Suppressor macrophage (primary cell): Measurements from ENCODE around the gene CA12.
A peak's percentile ranks its signal among the peaks of the same experiment; 100 is the strongest.
"Not testable (repeated sequence)": the region's sequence is repeated elsewhere in the genome, so short reads cannot be mapped to it uniquely, and the experiment has no call there.

Source experiments
- DNase-seq, 4 experiments: peaks; one replicate each; pipeline ENCODE4 v3.0.0-alpha.2; 2020 to 2022
- total RNA-seq, 17 experiments: gene quantifications; one replicate each; lab custom pipeline; 2026; ENCODE audit warnings: mixed read lengths in 6 of 17, inconsistent platforms in 3 of 17; lab: John Stamatoyannopoulos, UW

The CA12 gene
- 0 to 4.3 (median 0.14) reads per million in 17 experiments for total RNA-seq

DNA sequence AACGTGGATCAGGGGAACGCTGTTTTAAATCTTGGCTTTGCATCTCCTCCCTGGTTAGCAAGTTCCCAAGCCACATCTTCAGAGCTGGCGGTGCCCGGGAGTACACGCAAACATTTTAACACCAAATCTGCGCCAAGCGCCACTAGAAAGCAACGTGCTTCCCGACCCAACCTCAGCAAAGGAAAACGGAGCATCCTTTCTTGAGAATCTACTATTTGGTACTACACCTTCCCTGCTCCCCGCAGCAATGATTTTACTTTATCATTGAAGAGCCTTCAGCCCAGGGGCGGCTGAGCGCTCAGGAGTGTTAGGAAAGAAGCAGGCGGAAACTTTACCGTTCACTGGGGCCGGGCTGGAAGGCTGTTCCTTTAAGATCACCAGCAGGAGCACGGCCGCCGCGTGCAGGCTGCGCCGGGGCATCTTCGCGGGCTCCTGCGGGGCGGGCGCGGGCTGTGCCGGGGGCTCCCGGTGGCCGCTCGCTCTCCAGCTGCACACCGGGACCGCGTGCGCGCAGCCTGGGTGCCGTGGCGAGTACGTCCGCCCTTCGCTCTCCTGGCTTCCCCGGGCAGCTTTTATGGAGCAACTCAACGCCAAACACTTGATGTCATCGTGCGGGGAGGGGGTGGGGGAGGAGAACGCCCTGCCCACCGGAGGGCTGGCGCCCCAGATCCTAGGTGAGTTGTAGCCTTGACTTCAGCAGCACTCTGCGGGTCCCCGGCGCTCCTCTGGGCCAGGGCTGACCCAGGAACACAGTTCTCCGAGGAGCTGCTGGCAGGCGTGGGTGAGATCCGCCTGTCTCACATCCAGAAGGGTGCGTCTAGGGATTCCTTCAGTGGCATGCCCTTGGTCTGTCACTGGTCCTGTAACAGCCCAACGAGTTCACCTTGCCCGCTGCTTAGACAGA lies at the start of gene CA12:
CA12 (minus strand) TSS at position 546 of the 904 bp plus-strand sequence; CDS start at position 420, 126 bp downstream.
- DNase-seq = peak in 3 of 4 experiments; percentile 34 to 59 (median 52)

DNA sequence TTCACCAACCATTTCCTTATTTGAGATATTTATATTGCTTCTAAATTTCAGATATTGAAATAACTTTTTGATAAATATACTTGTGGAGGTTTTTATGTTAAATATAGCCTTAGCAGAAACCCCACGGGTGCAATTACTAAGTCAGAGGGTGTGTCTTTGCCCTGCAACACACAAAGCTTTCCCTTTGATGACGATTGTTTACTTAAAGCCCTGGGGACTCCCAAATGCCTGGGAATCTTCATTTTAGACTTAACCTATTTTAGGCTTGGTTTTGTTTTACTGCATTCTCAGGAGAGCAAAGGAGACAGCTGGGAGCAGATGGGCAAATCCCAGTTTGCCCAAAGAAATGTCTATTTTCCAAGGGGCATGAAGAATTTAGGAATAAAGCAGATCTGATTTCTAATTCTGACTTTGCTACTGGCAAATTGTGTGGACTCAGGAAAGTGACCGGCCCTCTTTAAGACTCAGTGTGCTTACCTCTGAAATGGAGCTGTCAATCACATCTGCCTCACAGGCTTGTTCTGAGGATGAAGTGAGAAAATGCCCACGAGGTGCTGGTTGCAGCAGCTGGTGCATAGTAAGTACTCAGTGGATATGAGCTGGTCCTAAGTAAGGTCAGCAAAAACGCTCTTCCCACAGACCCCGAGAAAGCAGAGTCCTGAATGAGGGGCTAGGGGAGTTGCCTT lies 49.3 kb upstream of the CA12 start:
- no peak for DNase-seq

- DNase-seq = no peak
Measured at GRCh38 chr15:63426552-63426951, 44.9 kb upstream of the CA12 start.

DNA sequence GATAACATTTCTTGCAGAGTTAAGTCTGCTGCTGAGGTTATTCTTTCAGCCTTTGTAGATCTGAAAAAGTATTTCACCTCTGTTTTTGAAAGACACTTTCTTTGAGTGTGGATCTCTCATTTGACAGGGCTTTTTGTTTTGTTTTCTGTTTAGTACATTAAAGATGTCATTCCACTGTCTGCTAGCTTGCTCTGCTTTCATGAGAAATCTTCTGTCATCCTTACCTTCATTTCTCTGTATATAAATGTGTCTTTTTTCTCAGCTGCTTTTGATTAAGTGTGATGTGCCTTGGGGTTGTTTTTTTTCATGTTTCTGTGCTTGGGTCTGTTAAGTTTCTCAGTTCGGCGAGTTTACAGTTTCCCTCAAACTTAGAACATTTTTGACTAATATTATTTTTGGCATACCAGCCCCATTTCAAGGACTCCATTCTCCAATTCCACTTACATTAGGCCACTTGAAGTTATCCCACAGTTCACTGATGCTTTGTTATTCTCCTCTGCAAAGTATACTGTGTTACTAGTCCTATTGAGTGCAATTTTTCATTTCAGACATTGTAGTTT lies 43.9 kb upstream of the CA12 start:
- DNase-seq = no peak

DNA sequence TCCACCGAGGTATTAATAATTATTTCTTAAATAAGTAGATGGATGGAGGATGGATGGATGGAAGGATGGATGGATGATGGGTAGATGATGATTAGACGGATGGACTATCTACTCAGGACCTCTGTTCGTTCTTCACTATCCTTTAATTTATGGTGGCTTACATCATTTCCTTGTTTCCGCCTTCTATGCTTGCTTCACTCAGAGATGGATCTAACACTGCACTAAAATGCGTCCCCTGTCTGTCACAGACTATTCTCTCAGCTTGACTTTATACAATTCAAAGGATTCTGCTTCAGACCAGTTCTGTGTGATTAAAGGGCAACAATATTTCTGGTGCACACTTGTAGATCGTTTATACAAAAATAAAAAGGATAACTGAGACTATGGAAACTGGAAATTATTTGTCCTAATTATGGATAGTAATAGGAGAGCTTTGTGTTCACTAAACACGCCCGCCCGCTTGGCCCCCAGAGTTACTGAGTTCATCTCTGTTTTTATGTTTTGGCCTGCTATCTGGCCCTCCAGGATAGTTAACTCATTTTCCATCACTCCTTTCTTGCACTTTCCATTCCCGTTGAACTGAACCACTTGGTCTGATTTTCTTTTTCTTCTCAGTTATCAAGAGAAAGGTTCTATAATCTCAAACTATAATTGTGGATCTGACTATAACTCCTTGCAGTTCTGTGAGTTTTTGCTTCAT lies 41.4 kb upstream of the CA12 start:
- DNase-seq = no peak

- no peak for DNase-seq
Measured at GRCh38 chr15:63421433-63421832, 39.8 kb upstream of the CA12 start.

DNA sequence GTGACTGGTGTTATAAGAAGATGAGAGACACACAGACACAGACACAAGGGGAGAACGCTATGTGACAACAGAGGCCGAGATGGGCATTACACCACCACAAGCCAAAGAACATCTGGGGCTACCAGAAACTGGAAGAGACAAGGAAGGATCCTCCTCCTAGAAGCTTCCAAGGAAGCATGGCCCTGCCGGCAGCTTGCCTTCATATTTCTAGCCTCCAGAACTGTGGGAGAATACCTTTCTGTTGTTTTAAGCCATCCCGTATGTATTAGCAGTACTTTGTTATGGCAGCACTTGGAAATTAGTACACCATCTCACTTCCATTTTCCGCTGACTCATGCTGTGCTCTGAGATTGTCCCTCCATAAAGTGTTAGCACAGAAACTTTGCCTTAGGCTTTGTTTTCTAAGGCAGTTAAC lies 38.7 kb upstream of the CA12 start:
- DNase-seq = no peak

DNA sequence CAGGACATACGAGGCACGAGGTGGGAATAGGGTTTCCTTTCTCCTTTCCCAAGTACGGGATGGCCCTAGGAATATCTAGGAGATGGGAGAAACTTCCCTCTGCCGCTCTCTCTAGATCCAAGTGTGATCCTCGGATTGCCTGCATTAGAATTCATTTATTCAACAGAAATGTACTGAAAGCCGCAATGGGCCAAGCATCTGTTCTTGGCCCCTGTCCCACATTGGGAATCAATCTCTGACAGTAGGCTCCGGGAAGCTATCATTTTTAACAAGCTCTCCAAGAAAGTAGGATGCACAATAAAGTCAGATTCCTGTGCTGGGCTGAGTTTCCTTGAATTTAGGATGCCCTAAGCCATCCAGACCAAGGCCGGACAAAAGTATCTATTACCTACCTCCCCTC lies 37.2 kb upstream of the CA12 start:
- DNase-seq = no peak

- DNase-seq = no peak
Measured at GRCh38 chr15:63417721-63418120, 36.1 kb upstream of the CA12 start.

DNA sequence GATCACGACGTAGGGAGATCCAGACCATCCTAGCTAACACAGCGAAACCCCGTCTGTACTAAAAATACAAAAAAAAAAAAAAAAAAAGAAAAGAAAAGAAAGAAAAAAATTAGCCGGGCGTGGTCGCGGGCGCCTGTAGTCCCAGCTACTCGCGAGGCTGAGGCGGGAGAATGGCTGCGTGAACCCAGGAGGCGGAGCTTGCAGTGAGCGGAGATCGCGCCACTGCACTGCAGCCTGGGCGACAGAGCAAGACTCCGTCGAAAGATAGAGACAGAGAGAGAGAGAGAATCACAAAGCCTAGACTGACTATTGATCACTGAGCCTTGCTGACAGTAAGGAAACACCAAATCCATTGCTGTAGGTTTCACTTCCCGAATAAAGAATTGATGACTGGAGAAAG lies 35.6 kb upstream of the CA12 start:
- not testable (repeated sequence) for DNase-seq

DNA sequence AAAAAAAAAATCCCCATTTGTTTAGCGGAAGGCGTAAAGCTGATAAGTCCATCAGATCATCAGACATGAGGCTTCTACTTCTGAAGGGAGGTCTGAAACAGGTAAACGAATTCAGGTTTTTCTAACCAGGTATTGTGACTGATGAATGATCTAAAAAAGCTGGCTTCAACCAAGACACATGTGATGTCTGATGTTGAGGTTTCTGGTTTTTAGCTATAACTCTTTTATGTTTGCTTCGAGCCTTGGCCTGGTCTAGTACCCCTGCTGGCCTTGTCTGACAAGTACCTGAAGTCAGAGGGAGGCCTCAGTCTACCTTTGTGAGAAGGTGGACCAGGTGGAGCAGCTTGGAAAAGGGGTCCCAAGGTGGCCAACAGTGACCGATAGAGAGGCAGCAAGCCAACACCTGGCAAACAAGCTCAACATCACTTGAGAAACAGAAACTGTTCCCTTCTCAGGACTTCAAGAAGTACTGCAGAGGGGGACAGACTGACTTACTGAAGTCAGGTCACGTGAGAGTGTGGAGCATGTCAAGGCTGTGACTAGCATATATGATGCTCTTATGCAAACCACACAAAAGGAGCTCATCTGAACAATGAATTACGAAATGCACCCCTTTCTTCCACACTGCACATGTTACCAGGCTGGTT lies 33.0 kb upstream of the CA12 start:
- no peak for DNase-seq

- no peak for DNase-seq
Measured at GRCh38 chr15:63412551-63412950, 30.9 kb upstream of the CA12 start.

DNA sequence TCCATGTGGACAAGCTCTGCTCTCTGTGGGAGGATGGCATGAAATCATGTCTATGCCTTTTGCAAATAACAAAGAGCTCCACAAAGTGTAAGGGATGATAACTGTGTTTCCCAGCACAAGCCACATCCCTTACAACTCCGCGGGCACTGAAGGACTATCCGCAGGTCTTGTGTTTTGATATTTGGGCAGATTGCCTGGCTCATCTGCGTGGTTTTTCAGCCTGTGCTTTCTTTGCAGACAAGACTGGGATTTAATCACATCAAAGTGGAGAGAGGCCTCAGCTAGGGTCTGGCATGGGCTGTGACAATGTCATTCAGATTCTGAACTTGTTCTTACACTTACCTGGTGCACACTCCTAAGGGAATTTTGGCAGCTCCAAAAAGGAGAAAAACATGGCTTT lies 30.2 kb upstream of the CA12 start:
- no peak for DNase-seq

- no peak for DNase-seq
Measured at GRCh38 chr15:63409179-63409578, 27.5 kb upstream of the CA12 start.

GRCh38 chr15:63408524-63408923 lies 26.9 kb upstream of the CA12 start:
- DNase-seq = no peak

- DNase-seq = no peak
Measured at GRCh38 chr15:63407612-63408011, 26.0 kb upstream of the CA12 start.

- peak; percentile 29 to 66 (median 49) for DNase-seq
Measured at GRCh38 chr15:63405683-63406390, 24.2 kb upstream of the CA12 start.

GRCh38 chr15:63405159-63405558 lies 23.5 kb upstream of the CA12 start:
- DNase-seq = no peak

DNA sequence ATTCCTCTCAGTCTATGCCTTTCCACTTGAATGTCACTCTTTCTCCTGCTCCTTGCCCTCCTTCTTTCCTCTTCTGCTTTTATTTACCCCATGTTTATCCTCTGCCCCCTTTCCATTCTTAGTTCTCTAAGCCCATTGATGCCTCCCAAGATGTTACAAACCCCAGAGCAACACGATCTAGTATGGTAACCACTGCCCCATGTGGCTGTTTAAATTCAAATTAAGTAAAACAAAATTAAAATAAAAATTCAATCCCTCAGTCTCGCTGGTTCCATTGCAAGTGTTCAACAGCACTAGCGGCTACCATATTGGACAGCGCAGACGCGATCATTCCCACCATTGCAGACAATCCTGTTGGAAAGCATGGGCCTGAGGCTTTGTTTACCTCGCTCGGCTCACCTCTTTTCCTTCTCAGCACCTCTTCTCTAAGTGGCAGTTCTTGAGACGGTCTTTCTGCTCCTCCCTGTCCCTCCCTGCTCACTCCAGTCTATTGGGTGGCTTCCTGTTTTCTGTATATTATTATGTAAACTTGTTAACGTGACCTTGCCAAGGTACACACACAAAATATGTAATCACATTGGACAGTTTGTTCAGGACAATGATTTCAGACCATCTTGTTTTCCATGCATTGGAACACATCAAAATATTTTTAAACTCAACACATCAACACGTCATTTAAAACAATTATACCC lies 21.8 kb upstream of the CA12 start:
- DNase-seq = no peak

DNA sequence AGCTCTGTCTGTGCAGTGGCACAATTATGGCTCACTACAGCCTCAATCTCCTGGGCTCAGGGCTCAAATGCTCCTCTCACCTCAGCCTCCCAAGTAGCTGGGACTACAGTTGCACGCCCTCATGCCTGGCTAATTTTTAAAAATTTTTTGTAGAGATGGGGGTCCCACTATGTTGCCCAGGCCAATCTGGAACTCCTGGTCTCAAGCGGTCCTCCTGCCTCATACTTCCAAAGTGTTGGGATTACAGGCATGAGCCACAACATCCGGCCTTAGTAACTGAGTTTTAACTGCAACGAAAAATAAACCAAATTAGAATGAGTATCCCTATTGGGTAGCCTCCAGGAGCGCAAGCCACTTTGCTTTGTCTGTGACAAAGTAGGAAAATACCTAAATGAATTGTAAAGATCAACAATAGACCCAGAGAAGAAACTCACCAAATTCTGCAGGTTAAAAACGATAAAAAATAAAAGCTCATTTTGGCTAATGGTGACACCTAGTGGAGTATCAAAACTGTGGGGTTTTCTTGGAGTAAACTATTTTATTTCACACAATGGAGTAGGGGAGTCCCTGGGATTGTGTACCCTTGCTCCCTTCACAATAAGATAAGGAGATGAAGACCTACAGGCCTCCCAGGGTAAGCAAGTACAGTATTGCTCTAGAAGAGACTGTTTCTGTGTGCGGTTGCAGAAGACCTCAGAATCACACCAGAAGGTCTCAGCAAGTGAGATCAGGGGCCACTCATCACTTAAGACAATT lies 21.0 kb upstream of the CA12 start:
- DNase-seq = peak; percentile 47 to 67 (median 47)
